HG02678 (cell line): ENCODE data around the gene SLC8A1.

Experiments
- ATAC-seq: cut with Tn5 transposase; IDR thresholded peaks from one replicate; pipeline ENCODE4 v1.9.1; 2021; ENCODE audit warnings: mild to moderate bottlenecking, moderate library complexity; ENCODE audit not compliant: unreplicated experiment

SLC8A1 gene

DNA sequence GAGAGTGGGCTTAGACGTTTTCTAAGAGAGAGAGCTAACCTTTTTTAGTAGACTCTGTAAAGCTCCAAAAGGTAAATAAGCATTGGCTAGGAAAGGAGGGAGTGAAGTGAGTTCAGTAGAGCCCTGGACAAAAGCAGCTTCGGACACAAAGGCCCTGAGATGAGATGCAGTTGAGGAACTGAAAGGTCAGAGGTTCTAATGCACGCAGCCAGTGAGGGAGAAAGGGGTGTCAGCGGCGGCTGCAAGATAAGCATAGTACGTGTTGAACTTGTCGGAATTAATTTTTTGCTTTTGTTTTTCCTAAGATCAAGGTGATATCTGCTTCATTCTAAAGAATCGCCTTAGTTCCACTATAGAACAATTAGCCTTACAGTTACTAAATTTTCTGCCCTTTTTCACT is 11.2 kb upstream of the SLC8A1 start:
- no peak for ATAC-seq

DNA sequence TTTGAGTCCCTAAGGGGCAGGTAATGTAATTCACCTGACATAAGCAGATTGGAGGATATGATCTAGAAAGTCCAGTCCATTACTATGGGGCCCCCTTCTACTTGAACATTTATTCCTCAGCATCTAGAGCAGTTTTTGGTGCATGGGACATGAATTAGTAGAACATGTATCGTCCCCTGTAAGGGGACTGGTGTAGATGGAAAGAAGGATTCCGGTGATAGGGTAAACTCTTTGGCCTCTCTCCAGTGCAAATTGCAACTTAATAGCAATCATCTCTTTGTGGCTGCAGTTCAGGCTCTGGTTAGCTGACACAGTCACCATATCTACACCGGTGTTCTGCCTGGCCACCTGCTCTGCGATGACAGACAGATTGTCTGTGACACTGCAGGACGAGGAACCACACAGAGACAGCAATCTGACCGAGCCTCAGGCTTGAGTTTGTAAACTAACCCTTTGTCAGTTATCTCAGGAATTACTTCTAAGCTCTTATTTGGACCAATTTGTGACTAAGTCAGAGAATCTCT is 6.4 kb upstream of the SLC8A1 start:
- no peak for ATAC-seq

DNA sequence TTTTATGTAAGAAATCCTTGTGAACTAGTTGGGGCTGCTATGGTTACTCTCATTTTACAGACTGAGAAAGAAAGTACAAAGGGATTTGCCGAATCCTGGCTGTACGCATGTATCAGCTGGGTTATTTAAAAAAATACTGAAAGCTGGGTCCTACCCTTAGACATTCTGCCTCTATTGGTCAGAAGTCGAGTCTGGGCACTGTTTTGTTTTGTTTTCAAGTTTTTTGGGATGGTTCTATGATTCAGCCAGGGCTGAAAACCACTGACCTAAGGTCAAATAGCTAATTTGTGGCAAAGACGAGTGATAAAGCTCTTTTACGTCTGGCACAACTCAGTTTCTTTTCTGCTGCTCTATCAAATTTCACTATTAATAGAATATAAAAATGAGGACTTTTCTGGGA is 5.9 kb upstream of the SLC8A1 start:
- ATAC-seq, result no peak

DNA sequence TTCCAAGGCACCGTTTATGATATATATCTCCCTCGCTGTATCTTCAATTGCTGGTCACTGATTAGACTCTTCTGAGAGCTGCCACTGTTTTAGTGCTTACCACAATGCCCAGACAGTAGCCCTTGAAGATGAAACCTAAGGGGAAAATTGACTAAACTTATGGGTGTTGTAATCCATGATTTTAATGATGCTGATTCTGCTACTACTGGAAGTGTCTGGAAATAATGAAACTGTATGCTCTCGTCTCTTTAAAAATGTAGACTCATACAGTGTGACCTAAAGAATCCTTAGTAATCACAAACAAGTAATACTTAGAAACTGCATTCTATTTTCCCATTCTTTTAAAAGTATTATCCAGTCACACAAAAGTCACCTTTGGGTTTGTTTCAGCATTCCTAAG is 5.5 kb upstream of the SLC8A1 start:
- no peak for ATAC-seq

DNA sequence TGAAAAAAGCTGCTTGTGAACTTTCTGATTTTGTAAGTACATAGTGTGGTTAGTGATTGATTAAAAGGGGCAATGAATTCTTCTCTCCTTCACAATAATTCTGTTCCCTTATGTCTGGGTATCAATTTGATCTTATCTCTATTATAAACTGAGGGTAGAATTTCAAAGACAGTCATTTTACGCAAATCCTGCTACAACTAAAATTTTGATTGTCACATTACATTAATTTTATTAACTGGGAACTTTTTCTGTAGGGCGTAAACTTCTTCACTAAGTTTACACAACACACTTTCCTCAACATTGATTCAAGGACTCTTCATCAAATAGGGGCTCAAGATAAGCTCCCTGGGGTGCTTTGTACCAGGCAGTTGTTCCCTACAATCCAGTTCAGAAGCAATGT is 5.0 kb upstream of the SLC8A1 start:
- no peak for ATAC-seq

DNA sequence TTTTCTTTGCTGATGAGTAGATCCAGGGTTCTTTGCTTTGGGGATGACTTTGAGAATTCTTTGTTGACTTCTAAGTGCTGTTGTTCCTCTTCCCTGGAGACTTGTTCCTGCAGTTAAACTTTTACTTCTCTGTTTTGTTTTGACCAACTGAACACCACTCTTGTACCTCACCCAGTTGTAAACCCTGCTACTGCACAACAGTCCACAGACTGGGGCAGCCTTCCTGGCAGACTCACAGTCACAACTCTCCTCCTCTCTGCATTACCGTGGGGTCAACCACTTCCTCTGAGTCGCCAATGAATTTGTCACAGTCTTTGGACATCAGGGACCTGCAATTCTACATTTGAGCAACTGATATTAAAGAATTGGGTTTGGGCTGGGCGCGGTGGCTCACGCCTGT is 3.8 kb upstream of the SLC8A1 start:
- ATAC-seq, result no peak

DNA sequence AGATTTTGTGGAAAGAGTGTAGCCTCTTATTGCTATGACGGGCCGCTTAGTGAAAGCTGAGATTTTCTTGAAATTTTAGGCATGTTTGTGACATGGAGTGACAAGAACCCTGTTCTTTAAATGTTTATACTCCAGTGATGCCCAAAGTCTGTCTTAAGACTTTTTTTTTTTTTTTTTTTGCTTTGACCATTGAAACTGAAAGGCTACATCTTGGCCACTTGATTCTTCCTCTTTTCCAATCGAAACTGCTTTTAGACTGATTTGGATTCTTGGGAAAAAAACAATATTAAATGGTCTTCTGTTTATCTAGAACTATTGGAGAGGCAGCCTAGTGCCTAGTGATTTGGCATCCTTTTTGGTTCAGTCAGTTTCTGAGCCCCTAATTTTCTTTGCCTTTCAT is 2.4 kb upstream of the SLC8A1 start:
- ATAC-seq, result no peak

DNA sequence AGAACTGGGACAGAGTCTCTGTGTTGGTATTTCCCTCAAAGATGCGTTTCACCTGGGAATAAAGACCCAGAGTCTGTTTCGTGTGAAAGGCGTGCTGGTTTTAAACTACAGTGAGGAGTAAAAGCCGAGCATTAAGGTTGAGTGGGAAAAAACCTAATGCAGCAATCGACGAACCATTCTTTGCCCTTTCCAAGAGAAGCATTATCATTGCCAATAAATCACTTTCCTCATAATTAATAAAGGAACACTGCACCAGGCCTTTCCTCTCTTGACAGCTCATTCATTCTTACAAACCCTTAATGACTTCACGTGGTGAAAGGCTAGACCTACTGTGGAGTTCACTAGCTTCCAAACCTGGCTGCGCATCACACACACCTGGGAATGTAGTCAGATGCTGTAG is 896 bp upstream of the SLC8A1 start:
- no peak for ATAC-seq

DNA sequence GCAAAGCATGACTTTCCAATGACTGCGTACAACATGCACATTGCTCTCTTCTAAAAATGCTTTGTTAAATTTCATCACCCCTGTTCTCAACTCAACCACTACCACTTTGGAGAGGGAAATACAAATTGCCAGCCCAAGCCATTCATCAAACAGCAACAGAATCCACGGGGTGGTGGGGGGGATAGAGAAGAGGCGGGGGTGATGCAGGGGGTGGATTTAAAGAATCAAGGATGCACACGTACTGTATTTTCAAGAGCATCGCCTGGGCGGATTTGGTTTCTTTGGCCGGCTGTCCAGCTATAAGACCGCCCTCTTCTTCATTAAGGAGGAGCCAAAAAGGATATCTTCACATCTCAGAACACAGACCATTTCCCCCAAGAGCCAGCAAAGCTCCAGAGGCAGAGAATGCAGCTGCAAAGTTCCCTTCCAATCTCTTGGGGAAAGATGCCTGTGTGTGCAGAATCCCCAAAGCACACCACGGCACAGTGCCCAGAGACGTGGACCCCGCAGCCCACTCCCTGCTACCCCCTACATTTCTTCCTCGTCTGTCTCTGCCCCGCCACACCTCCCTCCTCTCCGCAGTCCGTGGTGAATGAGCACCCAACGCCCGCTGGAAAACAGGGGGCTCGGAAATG is 977 bp downstream of the SLC8A1 start:
- no peak for ATAC-seq

DNA sequence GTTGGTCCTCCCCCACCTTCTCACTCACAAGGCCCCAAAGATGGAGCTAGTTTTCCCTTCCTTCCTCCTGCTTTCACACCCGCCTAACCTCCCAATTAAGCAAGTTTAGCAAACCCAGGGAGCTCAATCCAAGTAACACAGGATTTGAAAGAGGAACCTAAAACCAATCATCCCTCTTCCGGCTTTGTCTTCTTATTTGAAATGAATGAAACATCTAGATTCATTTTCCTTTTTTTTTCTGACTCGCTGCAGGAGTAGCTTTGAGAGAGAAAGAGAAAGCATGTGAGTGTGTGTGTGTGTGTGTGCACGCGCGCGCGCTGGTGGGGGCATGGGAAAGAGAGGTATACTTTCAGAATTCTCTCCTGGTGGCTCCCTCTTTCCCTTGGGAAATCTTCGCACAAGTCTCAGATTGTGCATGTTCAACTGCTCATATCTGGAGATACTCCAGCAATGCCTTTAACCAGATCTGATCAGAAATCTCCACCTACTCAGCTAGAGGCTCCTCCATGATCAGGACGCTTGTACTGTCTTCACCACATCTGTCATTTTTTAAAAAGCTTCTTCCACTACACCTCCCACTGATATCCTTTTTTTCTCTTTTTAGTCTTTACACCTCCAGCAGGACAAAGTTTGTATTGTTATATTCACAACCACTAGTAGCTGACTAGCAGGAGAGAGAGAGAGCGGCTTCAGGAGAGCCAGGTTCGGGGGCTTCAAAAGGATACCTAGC is 1.7 kb downstream of the SLC8A1 start:
- no peak for ATAC-seq

DNA sequence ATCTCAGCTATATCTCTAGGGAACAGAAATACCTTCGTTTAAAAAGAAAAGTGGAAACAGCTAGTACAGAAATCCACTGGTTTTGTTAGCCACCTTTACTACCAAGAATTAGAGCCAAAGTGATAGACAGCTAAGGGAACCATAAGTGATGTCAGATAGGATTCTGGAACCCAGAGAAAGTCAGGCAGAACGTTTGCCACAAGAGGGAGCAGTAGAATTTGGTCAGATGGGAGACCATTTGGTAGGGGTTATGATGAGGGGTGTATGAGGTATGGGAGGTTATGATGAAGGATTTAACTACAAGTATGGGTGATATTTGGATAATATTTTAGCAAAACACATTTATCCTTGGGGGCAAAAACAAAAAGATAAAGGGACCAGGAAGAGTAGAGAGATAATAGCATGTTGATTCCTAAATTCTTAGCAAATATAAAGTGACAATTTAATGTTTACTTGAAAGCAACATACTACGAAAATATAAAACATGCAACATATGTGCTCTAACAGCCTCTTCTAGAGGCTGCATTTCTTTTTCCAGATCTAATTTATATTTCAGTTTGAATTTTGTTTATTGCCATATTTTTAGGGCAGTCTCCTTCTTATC is 3.3 kb downstream of the SLC8A1 start:
- ATAC-seq, result no peak

DNA sequence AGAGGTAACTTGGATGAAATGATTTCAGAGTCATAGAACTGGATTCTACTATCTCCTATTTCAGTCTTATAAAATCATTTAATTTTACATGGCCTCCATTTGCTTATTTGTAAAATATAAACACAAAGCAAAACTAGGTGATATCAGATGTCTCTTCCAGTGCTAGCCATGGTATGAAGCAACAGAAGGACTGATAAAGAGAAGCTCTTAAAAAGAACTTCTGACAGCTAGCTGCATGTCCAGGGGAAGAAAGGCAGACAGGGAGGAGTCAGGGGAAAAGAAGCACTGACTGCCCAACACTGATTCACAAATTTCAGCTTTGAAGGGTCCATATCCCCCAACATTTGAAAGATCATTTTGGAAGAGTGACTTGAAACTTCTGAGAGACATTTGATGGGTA is 6.4 kb downstream of the SLC8A1 start:
- ATAC-seq, result no peak

DNA sequence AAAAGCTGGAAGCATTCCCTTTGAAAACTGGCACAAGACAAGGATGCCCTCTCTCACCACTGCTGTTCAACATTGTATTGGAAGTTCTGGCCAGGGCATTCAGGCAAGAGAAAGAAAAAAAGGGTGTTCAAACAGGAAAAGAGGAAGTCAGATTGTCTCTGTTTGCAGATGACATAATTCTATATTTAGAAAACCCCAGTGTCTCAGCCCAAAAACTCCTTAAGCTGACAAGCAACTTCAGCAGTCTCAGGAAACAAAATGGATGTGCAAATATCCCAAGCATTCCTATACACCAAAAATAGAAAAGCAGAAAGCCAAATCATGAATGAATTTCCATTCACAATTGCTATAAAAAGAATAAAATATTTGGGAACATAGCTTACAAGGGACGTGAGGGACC is 11.1 kb downstream of the SLC8A1 start:
- no peak for ATAC-seq

DNA sequence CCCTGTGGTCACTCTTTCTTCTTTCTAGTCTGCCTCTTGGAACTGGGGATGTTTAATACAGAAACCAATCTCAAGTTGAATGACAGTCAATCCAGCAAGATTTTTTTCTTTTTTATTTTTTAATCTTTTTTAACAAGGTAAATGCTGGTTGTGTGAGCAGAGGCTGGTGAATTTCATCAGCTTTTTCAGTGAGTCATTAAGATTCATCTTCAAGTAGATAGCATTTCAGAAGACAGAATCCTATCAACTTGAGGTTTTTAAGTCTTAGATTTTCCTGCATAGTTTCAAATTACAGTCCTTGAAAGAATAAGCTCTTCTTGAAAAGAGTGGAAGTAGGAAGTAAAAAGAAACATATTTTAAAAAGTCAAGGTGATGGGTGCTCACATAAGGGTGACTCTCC is 12.4 kb downstream of the SLC8A1 start:
- no peak for ATAC-seq

DNA sequence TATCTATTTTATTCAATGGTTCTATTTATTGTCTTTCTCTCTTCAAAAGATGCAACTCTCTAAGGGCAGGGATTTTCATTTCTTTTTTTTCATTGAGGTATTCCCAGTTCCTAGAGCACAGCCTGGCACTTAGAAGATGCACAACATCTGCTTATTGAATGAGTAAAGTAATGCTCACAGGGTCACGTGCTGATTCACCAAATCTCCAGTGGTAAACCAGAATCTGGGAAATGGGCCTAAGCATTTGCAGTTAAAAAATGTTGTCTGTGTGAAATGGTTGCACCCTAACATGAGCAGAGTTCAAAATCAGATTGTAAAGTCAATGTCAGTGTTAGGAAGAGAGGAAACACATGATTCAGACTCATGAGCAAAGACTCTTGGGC is 15.8 kb downstream of the SLC8A1 start:
- ATAC-seq, result no peak

DNA sequence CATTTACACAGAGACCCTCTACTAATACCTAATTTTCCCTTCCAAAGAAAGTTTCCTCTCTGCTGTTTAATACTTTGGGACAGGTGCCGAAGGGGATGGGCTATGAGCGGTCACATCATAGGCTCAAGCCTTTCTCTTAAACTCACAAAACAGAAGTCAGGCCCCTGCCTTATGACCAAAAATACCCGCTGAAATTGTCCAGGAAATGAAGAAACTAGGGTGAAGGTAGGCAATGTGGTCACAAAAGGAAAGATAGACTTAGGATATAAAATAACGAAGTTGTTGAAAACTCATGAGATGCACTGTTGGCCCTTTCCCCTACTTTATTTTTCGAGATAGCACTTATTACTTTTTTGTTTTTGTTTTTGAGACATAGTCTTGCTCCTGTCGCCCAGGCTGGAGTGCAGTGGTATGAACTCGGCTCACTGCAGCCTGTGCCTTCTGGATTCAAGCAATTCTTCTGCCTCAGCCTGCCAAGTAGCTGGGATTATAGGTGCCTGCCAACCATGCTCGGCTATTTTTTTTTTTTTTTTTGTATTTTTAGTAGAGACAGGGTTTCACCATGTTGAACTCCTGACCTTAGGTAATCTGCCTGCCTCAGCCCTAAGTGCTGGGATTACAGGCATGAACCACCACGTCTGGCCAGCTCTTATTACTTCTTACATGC is 16.3 kb downstream of the SLC8A1 start:
- ATAC-seq, result no peak

DNA sequence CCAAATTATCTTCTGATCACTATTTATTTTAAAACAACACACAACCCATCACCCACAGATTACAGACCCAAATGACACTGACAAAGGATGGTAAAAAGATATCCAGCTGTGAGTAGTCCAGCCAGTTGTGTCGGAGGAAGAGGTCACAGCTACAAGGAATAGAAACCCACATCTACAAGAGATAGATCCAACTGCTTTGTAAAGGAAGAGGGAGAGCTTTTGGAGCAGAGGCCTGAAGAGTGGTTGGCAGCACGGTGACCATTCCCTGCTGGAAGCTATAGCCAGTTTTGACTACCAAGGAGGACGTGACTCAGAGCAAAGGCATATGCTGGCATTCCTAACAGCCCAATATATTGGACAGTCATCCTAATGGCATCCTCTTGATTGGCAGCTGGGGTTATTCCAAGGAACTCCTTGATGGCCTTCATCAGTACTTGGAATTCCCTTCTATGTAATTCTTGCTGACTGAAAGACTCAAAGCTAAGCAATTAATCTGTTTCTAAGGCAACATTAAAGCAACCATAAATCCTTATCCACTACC is 17.1 kb downstream of the SLC8A1 start:
- ATAC-seq, result no peak

DNA sequence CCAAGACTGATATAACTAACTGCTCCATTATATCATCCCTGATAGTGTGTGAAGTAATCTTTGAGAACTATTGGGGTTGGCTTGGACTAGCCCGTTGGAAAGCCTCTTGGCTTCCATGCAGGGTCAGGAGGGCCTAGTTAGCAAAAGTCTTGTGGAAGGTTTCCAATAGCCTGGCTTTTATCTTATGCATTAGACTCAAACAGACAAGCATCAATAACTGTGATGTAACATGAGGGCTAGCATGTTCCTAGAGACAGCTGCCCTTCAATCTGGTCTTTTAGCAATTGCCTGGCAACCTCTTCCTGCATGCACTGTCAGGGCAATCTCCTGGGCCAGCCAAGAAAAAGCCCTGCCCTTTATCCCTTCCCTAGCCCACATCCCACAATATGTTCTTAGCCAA is 18.2 kb downstream of the SLC8A1 start:
- no peak for ATAC-seq

DNA sequence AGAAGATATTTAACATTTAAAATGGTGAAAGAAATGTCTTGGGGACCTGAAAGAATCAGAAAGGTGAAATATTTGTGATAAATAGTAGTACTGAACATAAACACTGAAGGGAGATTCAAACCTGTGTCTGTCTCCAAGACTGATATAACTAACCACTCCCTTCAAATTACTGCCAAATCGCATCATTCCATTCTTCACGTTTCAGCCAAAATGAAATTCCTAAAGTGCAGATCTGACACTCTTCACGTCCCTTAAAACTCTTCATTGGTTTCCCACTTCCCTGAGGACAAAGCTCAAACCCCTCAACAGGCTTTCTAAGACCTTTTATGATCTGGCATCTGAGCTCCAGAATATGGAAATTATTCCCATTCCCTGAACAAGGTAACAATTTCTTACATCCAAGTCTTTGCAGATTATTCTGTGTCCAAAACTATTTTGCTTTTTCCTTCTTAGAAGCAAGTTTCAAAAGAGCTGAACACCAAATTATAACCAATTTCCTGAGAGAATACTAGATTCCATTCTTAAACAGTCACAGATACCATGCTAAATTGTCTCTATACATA is 18.9 kb downstream of the SLC8A1 start:
- ATAC-seq, result no peak

DNA sequence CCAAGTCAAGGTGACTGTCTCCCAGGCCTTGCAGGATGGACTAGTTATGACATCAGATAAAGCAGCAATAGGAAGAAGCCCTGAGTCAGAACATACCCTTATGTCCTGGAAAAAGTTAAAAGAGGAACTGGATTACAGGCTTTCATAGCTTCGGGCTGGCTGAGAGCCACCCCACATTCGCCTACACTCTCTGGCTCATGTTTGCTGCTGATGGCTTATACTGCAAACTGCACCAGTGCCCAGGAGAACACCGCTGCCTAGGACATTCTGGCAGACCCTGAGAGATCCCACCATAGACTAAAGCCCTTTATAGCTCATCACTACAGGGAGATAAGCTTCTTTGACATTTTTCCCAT is 20.3 kb downstream of the SLC8A1 start:
- ATAC-seq, result no peak
